GM20000 (cell line): ENCODE measurements around the gene SPRTN.
"Not testable (repeated sequence)": the region's sequence is repeated elsewhere in the genome, so short reads cannot be mapped to it uniquely, and the experiment has no call there.

ENCODE experiments used
- DNase-seq: peaks from one replicate; pipeline ENCODE4 v3.0.0; 2012; ENCODE audit warnings: low spot score
- TF ChIP-seq, protein P1 (sequence below): IDR thresholded peaks from 2 replicates; pipeline ENCODE4 v1.5.1; 2012; ENCODE audit warnings: mild to moderate bottlenecking, control low read depth; ENCODE audit errors: extremely low read depth, missing control alignments

The SPRTN gene

DNA sequence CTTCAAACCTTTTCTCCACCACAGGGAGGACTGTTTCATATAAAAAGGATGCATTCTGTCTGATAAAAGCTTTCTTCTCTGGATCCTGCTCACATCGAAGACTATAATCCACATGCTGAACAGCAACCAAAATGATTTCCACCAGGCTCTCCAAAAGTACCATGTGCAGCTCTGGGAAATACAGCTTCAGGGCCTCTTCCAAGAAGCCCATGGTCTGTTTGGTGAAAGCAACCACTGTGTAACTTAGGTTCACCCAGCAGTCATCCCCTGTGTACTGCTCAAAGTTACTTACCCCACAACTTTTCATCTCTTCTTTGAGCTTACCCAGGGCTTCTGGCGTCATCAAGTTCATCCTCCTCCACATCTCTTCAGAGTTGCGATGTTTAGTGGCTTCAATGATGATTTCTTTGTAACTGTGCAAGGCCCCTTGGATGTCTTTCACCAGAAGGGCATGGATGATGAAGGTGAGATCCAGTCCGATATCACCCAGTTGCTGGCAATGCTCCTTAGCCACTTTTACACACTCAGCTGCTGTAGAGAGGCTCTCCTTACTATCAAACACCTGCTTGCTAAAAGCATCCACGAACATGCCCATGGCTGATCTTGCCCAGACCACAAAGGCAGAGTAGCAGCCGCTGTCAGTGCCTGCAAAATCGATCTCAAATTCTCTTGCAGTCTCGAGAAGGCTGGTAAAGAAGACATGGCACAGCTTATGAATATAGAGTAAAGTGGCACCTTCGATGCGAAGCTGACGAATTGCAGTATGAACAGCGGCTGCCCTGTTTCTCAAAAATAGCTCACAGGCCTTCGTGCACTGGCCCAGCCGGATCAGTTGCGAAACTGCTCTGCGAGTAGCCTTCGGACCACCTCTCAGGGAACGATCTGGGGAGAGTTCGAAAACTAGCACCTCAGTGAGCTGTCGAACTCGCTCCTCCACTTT is 2.2 kb upstream of the SPRTN start:
- no peak for DNase-seq

DNA sequence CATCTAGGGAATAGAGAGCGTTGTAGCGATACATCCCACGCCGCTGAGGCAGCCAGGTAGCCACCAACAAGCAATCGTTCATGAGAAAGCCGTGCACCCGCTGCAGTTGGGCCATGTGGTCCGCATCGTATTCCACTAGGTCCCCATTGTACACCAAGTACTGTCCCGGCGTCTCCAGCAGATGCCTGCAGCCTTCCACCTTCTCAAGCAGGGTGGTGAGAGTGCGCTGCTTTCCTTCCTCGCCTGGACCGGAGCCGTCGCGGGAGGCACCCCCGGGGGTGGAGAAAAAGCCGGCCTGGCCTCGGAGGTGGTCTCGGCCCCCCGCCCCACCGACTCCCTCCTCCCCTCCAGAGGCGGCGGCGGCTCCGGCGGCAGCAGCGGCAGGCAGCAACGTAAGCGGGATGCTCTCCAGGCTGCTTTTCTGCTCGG is 1.0 kb upstream of the SPRTN start:
- DNase-seq: no peak

More for the DNA sequence above, 2.2 kb upstream of the SPRTN start:
- TF ChIP-seq, protein P1, sequence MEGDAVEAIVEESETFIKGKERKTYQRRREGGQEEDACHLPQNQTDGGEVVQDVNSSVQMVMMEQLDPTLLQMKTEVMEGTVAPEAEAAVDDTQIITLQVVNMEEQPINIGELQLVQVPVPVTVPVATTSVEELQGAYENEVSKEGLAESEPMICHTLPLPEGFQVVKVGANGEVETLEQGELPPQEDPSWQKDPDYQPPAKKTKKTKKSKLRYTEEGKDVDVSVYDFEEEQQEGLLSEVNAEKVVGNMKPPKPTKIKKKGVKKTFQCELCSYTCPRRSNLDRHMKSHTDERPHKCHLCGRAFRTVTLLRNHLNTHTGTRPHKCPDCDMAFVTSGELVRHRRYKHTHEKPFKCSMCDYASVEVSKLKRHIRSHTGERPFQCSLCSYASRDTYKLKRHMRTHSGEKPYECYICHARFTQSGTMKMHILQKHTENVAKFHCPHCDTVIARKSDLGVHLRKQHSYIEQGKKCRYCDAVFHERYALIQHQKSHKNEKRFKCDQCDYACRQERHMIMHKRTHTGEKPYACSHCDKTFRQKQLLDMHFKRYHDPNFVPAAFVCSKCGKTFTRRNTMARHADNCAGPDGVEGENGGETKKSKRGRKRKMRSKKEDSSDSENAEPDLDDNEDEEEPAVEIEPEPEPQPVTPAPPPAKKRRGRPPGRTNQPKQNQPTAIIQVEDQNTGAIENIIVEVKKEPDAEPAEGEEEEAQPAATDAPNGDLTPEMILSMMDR: no peak

DNA sequence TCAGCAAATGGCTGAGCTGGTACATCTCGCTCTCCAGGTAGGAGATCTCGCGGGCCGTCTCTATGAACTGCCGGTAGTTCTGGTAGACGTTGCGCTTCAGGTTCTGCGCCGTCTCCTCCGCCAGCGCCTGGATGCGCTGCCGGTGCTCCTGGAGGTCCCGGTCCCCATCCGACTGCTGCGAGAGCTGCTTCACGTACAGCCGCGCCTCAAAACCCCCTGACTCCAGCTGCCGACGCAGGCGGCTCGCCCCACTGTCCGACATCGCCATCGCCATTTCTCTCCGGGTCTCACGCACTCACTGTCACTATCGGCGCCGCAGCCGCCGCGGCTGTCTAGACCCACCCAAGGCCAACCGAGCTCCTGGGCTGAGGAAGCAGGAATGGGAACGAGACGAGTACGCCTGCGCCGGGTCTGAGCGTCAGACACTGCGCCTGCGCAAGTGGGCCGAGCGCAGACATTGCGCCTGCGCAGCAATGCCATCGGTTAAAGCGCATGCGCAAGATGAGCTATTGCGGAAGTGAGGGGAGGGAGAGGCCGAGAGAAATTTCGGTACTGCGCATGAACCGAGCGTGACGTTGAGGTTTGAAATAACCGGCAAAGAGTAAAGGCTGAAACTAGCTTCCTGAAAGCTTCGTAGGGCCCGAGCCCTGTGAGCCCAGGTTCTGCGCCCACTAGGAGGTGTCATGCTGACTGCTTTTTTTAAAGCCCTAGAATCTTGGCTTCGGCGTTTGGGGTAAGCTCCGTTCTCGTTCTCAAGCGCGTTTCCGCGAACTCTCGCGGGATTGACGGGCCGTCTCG is 422 bp upstream of the SPRTN start, which contains the start of gene EXOC8:
TSS of gene EXOC8 (minus strand) at position 381 of the 798 bp plus-strand sequence. CDS start at position 274, 107 bp downstream.
- TF ChIP-seq, protein P1: no peak
- DNase-seq: peak; percentile 95

More for the DNA sequence above, 1.0 kb upstream of the SPRTN start:
- TF ChIP-seq, protein P1: no peak

DNA sequence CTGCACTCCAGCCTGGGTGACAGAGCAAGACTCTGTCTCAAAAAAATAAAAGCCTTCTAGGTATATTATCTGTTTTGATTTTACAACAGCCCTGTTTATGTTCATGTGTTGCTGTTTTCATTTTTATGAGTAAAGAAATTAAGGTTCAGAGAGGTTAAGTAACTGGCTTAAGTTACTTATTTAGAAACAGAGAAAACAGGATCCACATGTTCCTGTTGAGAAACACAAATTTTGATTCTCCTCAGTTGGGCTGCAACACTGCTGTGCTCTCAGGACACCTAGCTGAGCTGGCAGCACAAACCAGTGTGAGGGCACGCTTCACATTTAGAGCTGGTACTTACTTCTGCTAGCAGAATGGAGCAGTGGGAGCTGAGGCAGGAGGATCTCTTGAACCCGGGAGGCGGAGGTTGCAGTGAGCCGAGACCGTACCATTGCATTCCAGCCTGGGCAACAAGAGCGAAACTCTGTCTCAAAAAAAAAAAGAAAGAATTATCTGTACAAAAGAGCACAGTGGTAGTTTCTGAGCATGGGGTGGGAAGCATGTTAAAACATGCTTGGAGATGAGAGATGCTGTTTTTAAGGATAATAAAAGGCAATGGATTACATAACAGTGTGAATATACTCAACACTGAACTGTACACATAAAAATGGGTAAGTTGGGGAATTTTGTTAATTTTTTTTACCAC is 2.4 kb downstream of the SPRTN start:
- TF ChIP-seq, protein P1: no peak
- no peak for DNase-seq

DNA sequence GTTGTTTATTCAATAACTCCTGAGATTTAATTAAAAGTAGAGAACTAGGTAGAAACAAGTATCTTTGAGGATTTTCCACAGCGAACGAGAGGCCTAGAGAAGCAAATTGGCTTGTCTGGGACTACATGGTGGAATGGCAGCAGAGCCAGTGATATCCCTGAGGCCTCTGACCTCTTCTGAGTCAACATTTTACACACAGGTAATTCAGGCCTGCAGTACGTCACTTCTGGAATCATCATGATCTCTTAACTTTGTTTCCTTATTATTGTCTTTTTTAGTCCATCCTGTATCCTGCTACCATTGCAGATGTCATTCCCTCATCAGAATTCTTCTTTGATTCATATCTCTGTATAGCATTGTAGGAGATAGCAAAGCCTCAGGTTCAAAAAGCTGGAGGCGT is 9.9 kb downstream of the SPRTN start:
- no peak for DNase-seq
- TF ChIP-seq, protein P1: no peak

DNA sequence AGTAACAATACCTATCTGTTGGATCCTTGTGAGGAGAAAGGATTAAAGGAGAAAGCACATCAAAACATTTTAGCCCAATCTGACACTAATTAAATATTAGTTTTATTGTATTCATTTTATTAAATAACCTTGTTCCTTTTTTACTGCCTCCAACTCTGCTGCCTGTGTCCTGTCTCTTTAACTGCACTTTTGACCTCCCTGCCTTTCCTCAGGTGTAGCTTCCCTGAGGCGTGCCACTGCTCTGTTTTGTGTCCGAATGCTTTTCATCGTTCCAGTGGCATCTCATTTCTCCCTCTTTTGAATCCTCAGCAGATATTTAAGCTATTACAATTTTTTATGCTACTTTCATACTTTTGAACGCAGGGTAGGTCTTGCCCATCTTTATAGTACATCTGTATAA is 10.3 kb downstream of the SPRTN start:
- DNase-seq: no peak
- TF ChIP-seq, protein P1: no peak

DNA sequence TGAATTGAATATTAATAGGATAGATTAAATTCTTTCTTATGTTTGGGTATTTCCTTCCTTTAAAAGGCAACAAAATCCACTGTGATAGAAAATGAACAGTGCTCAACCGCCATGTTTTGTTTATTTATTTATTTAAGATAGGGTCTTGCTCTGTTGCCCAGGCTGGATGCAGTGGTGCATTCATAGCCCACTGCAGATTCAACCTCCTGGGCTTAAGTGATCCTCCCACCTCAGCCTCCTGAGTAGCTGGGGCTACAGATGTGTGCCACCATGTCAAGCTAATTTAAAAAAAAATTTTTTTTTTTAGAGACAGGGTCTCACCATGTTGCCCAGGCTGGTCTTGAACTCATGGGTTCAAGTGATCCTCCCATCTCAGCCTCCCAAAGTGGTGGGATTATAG is 10.8 kb downstream of the SPRTN start:
- DNase-seq: not testable (repeated sequence)
